Pancreas (tissue), 10 donors: Measurements from ENCODE around the gene SHROOM3. TPM values are rescaled to one million over a fixed set of nuclear protein-coding genes. Genes with fewer than 3 reads are reported as not detected.

Experiments
- ATAC-seq, 4 donors: fragments of 200-7000 bp; cut with Tn5 transposase; one replicate each; pipeline versions ENCODE4 v1.8.0 to v1.9.1; 2020; ENCODE audit warnings: mild to moderate bottlenecking in 4 of 4, moderate library complexity in 4 of 4
- DNase-seq, 6 donors: peaks; one replicate each; pipeline ENCODE4 v3.0.0-alpha.2; 2020
- FAIRE-seq: peaks from 2 replicates; lab custom pipeline; 2012; peaks lifted over from hg19 to GRCh38; lab: Jason Lieb, UNC
- H3K27ac ChIP-seq, 4 donors: fragments of 200-600 bp; sonication (generic); 1 replicate in 3 of 4; 2 replicates in 1 of 4; pipeline versions ENCODE4 v1.5.0 to v1.8.0; 2020
- H3K27me3 ChIP-seq, 4 donors: fragments of 200-600 bp; one replicate each; pipeline ENCODE4 v1.8.0; 2021
- H3K36me3 ChIP-seq, 3 donors: fragments of 200-600 bp; sonication (generic) in 1 of 3; one replicate each; pipeline versions ENCODE4 v1.5.0 to v1.8.0; 2020 to 2021
- H3K4me1 ChIP-seq, 3 donors: fragments of 200-600 bp; one replicate each; pipeline ENCODE4 v1.8.0; 2021
- H3K4me3 ChIP-seq, 4 donors: fragments of 200-600 bp; sonication (generic) in 2 of 4; one replicate each; pipeline versions ENCODE4 v1.5.0 to v1.8.0; 2020 to 2021
- H3K9me3 ChIP-seq, 4 donors: fragments of 200-600 bp; one replicate each; pipeline ENCODE4 v1.8.0; 2021
- CTCF ChIP-seq, 4 donors: fragments of 200-600 bp; sonication (generic) in 3 of 4; IDR thresholded peaks; one replicate each; pipeline versions ENCODE4 v1.5.0 to v1.8.0; 2021; ENCODE audit warnings: antibody characterized with exemption in 4 of 4
- WGBS, 2 donors: extraction: QIAGEN DNeasy Blood & Tissue Kit; methylation state at CpG; one replicate each; pipeline ENCODE4 v1.1.7; 2013; 5-methylcytosine and 5-hydroxymethylcytosine counted together
- intact Hi-C, 3 donors: fragments of 100-400 bp; cut with DNase I; formaldehyde crosslinking; loops; one replicate each; pipeline versions ENCODE4 v1.11.1 to v1.14.2; 2022
- polyA plus RNA-seq, 2 donors: library from polyadenylated mRNA; stranded (reverse); fragments of 200-250 nt; gene quantifications; one replicate each; pipeline ENCODE4 v1.2.3, GENCODE V29; 2013
- total RNA-seq, 6 donors: library from RNA; stranded (reverse); fragmentation: NEBNext Ultra II Directional in 4 of 6; extraction: Animal tissue kit (Norgen Biotek cat#: 25700) in 4 of 6; gene quantifications; one replicate each; pipeline versions ENCODE4 v1.2.1 to v1.2.4, GENCODE V29; 2021 to 2023
- donor health status: healthy with polysubstance abuse.
- donor health status: DM: no; HTN: no; CAD: no; lungs with moderate emphysema.
- donor health status: DM: no; HTN: no; CAD: no.
- donor health status: control.
- donor health status: control.
- donor health status: Bipolar disorder and iron deficiency.
- donor health status: DM: yes; HTN: yes; CAD: no.
- donor health status: DM: no; HTN: no; CAD: no.
- donor health status: DM: no; HTN: no; CAD: no.
- donor health status: DM: yes; HTN: yes; CAD: no.

The SHROOM3 gene
- total and polyA plus RNA-seq, 8 donors = 6.2 to 43.5 (median 17.1) TPM

- 87 to 93% methylated on average over 2 of the region's 2 CpGs for WGBS, 2 donors
- H3K36me3 ChIP-seq = no peaks in the 10 kb centered on the region
- H3K4me1 ChIP-seq = no peaks in the 10 kb centered on the region
- no peaks in the 10 kb centered on the region for H3K9me3 ChIP-seq
- intact Hi-C loops = no loop called here
- TF ChIP-seq CTCF (IDR thresholded peaks at IDR 0.05) = no peak
- ATAC-seq = no peak
- no peak overlapping the region for H3K27ac ChIP-seq
- no peak for DNase-seq
- no peak for FAIRE-seq
- no peaks in the 10 kb centered on the region for H3K27me3 ChIP-seq
- no peak overlapping the region for H3K4me3 ChIP-seq
Observed at GRCh38 chr4:76651616-76652015, 216.6 kb downstream of the SHROOM3 start.

GRCh38 chr4:76652389-76652788 is 217.4 kb downstream of the SHROOM3 start:
- intact Hi-C loops = no loop called here
- no peaks in the 10 kb centered on the region for H3K27me3 ChIP-seq
- ATAC-seq = no peak
- H3K4me1 ChIP-seq = no peaks in the 10 kb centered on the region
- FAIRE-seq = no peak
- WGBS, 2 donors = 73% methylated on average over 1 of the region's 1 CpG
- H3K9me3 ChIP-seq = no peaks in the 10 kb centered on the region
- H3K4me3 ChIP-seq = no peak overlapping the region
- no peak overlapping the region for H3K27ac ChIP-seq
- DNase-seq = no peak
- TF ChIP-seq CTCF (IDR thresholded peaks at IDR 0.05) = no peak
- no peaks in the 10 kb centered on the region for H3K36me3 ChIP-seq

DNA sequence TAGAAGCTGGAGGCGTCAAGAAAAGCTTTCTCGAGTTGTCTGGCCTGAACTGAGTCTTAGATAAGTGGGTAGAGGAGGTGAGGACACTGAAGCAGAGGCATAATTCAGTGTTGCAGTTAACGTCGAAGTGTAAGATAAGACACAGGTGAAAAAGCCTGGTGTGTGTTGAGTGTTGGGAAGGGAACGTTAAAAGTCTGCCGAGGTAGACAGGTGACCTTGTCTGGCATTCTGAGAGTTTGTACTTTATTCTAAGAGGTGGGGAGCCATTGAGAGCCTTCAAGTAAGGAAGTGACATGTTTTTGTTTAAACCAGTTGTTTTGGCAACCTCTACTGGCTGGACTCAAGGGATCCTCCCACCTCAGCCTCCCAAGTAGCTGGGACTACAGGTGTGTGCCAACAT is 219.1 kb downstream of the SHROOM3 start:
- no peaks in the 10 kb centered on the region for H3K27me3 ChIP-seq
- ATAC-seq (no peak), FAIRE-seq (no peak), DNase-seq (no peak)
- intact Hi-C loops = no loop called here
- no peaks in the 10 kb centered on the region for H3K4me1 ChIP-seq
- H3K36me3 ChIP-seq = no peaks in the 10 kb centered on the region
- H3K27ac ChIP-seq = no peak overlapping the region
- no peak overlapping the region for H3K4me3 ChIP-seq
- no peak for TF ChIP-seq CTCF (IDR thresholded peaks at IDR 0.05)
- no peaks in the 10 kb centered on the region for H3K9me3 ChIP-seq
- WGBS, 2 donors = 72 to 74% methylated on average over 6 of the region's 6 CpGs

DNA sequence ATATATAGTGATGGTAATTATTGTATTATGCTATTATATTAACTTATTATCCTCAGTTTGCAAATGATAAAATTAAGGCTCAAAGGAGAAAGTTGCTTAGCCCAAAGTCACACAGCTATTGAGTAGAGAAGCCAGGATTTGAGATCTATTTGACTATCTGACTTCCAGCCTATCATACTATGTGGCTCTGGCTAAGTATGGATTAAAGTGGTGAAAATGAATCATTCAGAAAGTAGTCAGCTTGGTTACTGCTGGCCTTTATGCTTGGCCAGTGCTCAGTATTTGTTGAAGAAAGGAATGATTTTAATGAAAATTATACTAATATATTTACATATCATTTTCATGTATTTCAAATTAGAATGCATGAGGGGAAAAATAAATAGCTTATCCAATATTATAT is 219.8 kb downstream of the SHROOM3 start:
- FAIRE-seq = no peak
- Histone ChIP-seq H3K9me3 (no peaks in the 10 kb centered on the region), H3K36me3 (no peaks in the 10 kb centered on the region), H3K27ac (no peak overlapping the region), H3K27me3 (no peaks in the 10 kb centered on the region), H3K4me3 (no peak overlapping the region), H3K4me1 (no peaks in the 10 kb centered on the region)
- ATAC-seq = no peak
- DNase-seq = no peak
- TF ChIP-seq CTCF (IDR thresholded peaks at IDR 0.05) = no peak
- intact Hi-C loops = no loop called here

GRCh38 chr4:76655566-76656479 is 220.8 kb downstream of the SHROOM3 start:
- ATAC-seq = no peak
- WGBS, 2 donors = 86 to 91% methylated on average over 6 of the region's 6 CpGs
- no peak for FAIRE-seq
- no peak for DNase-seq
- Histone ChIP-seq H3K36me3 (no peaks in the 10 kb centered on the region), H3K4me3 (no peak overlapping the region), H3K27me3 (no peaks in the 10 kb centered on the region), H3K4me1 (no peaks in the 10 kb centered on the region), H3K9me3 (no peaks in the 10 kb centered on the region), H3K27ac (no peak overlapping the region)
- TF ChIP-seq CTCF (IDR thresholded peaks at IDR 0.05) = no peak
- intact Hi-C loops = no loop called here
